Neutrophil (primary cell): ENCODE results near the gene KYAT1.
"Not testable (repeated sequence)": the region's sequence is repeated elsewhere in the genome, so short reads cannot be mapped to it uniquely, and the experiment has no call there.

Experiments
- H3K27ac ChIP-seq: fragments of 200-600 bp; sonication (generic); 2 replicates; pipeline ENCODE4 v1.5.1; 2016; ENCODE audit warnings: mild to moderate bottlenecking, moderate library complexity
- H3K27me3 ChIP-seq: fragments of 200-600 bp; sonication (generic); 2 replicates; pipeline ENCODE4 v1.6.0; 2016; ENCODE audit warnings: mild to moderate bottlenecking
- H3K36me3 ChIP-seq: fragments of 200-600 bp; sonication (generic); 2 replicates; pipeline ENCODE4 v1.5.1; 2017
- H3K4me1 ChIP-seq, 2 experiments: fragments of 200-600 bp in 1 of 2; sonication (generic) in 1 of 2; 1 replicate in 1 of 2; 2 replicates in 1 of 2; pipeline versions ENCODE4 v1.5.1 to v1.6.1; 2013 to 2016; ENCODE audit warnings: low read depth in 1 of 2, low read length in 1 of 2, mild to moderate bottlenecking in 1 of 2, moderate library complexity in 1 of 2; ENCODE audit not compliant: control insufficient read depth in 1 of 2, insufficient read depth in 1 of 2
- H3K4me3 ChIP-seq, 2 experiments: fragments of 200-600 bp in 1 of 2; sonication (generic) in 1 of 2; 1 replicate in 1 of 2; 2 replicates in 1 of 2; pipeline ENCODE4 v1.5.1; 2013 to 2016; ENCODE audit warnings: low read depth in 1 of 2, low read length in 1 of 2, mild to moderate bottlenecking in 1 of 2, moderate library complexity in 1 of 2
- H3K9me3 ChIP-seq: fragments of 200-600 bp; sonication (generic); 2 replicates; pipeline ENCODE4 v1.5.1; 2016
- TF ChIP-seq, protein P1 (sequence below): fragments of 200-600 bp; sonication (generic); IDR thresholded peaks from 2 replicates; pipeline ENCODE4 v1.5.1; 2016; ENCODE audit warnings: antibody characterized with exemption

The KYAT1 gene

DNA sequence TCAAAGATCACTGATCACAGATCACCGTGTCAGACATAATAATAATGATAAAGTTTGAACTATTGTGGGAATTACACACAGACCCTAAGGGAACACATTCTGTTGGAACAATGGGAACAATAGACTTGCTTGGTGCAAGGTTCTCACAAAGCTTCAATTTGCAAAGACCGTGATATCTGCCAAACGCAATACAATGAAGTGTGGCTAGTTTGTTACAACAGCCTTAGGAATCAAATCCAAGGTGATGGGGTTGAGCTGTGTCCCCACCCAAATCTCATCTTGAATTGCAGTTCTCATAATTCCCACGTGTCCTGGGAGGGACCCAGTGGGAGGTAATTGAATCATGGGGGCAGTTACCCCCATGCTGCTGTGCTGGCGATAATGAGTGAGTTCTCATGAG is 20.8 kb downstream of the KYAT1 start:
- TF ChIP-seq, protein P1, sequence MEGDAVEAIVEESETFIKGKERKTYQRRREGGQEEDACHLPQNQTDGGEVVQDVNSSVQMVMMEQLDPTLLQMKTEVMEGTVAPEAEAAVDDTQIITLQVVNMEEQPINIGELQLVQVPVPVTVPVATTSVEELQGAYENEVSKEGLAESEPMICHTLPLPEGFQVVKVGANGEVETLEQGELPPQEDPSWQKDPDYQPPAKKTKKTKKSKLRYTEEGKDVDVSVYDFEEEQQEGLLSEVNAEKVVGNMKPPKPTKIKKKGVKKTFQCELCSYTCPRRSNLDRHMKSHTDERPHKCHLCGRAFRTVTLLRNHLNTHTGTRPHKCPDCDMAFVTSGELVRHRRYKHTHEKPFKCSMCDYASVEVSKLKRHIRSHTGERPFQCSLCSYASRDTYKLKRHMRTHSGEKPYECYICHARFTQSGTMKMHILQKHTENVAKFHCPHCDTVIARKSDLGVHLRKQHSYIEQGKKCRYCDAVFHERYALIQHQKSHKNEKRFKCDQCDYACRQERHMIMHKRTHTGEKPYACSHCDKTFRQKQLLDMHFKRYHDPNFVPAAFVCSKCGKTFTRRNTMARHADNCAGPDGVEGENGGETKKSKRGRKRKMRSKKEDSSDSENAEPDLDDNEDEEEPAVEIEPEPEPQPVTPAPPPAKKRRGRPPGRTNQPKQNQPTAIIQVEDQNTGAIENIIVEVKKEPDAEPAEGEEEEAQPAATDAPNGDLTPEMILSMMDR, result no peak
- Histone ChIP-seq H3K9me3 (no peaks in the 10 kb centered on the region), H3K36me3 (no peaks in the 10 kb centered on the region), H3K4me1 (no peaks in the 10 kb centered on the region), H3K4me3 (no peak overlapping the region), H3K27ac (no peak overlapping the region), H3K27me3 (no peaks in the 10 kb centered on the region)

- not testable (repeated sequence) for H3K9me3 ChIP-seq, H3K36me3 ChIP-seq, H3K4me1 ChIP-seq, H3K27ac ChIP-seq, H3K4me3 ChIP-seq, H3K27me3 ChIP-seq
Observed at GRCh38 chr9:128858476-128858875, 23.3 kb downstream of the KYAT1 start.

GRCh38 chr9:128854454-128854853 is 27.3 kb downstream of the KYAT1 start:
- H3K27me3 ChIP-seq, H3K9me3 ChIP-seq, H3K4me3 ChIP-seq, H3K27ac ChIP-seq, H3K36me3 ChIP-seq, H3K4me1 ChIP-seq: not testable (repeated sequence)

DNA sequence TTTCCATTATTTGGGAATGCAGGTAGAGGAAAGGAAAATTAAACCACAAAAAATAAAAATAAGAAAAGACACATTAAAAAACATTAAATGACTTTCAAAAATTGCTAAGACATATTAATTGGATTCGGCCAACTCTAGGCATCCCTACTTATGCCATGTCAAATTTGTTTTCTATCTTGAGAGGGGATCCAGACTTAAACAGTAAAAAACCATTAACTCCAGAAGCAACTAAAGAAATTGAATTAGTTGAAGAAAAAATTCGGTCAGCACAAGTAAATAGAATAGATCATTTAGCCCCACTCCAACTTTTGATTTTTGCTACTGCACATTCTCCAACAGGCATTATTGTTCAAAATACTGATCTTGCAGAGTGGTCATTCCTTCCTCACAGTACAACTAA is 29.1 kb downstream of the KYAT1 start:
- not testable (repeated sequence) for H3K9me3 ChIP-seq, H3K36me3 ChIP-seq, H3K4me1 ChIP-seq, H3K27ac ChIP-seq, H3K27me3 ChIP-seq, H3K4me3 ChIP-seq

DNA sequence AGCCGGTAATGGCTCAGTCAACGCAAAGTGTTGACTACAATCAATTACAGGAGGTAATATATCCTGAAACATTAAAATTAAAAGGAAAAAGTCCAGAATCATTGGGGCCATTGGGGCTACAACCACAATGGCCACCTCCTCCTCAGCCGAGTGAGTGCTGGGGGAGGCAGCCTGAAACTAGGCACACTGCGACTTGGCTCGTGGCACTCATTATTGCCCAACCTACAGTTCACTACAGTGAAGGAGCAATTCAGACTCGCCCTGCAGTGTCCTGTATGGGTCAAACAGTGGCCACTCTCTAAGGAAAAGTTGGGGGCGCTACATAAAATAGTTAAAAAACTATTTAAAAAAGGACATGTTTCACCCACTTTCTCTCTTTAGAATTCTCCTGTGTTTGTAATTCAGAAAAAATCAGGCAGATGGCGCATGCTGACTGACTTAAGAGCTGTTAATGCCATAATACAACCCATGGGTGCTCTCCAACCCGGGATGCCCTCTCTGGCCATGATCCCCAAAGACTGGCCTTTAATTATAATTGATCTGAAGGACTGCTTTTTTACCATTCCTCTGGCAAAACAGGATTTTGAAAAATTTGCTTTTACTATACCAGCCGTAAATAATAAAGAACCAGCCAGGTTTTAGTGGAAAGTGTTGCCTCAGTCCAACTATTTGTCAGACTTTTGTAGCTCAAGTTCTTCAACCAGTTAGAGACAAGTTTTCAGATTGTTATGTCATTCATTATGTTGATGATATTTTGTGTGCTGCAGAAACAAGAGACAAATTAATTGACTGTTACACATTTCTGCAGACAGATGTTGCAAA is 29.8 kb downstream of the KYAT1 start:
- H3K4me1 ChIP-seq, H3K27me3 ChIP-seq, H3K4me3 ChIP-seq, H3K9me3 ChIP-seq, H3K36me3 ChIP-seq, H3K27ac ChIP-seq: not testable (repeated sequence)

- not testable (repeated sequence) for H3K4me1 ChIP-seq, H3K36me3 ChIP-seq, H3K27me3 ChIP-seq, H3K9me3 ChIP-seq, H3K27ac ChIP-seq, H3K4me3 ChIP-seq
Observed at GRCh38 chr9:128851024-128851423, 30.7 kb downstream of the KYAT1 start.

GRCh38 chr9:128847803-128848202 is 33.9 kb downstream of the KYAT1 start:
- no peaks in the 10 kb centered on the region for H3K27me3 ChIP-seq
- H3K27ac ChIP-seq, result no peak overlapping the region
- H3K4me3 ChIP-seq, result no peak overlapping the region
- H3K9me3 ChIP-seq, result no peaks in the 10 kb centered on the region
- H3K4me1 ChIP-seq, result no peaks in the 10 kb centered on the region
- peaks cover under 1% of the 10 kb centered on the region for H3K36me3 ChIP-seq
- TF ChIP-seq, protein P1, result no peak

DNA sequence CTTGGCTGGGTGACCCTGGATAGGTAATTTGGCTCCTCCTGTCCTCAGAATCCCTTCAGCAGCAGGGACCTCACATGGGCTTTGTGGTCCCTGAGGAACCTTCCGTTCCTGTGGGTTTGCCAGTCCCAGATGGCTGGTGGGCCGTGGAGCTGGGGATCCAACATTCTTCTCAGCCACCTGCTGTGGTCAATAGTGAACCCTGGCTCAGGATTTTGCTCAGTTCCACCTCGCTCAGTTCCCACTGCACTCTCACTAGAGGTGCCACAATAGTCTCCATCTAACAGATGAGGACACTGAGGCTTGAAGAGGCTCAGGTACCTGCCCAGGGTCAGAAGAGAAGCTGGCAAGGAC is 35.1 kb downstream of the KYAT1 start:
- Histone ChIP-seq H3K9me3 (no peaks in the 10 kb centered on the region), H3K27me3 (no peaks in the 10 kb centered on the region), H3K27ac (no peak overlapping the region), H3K36me3 (peaks cover 8% of the 10 kb centered on the region), H3K4me3 (no peak overlapping the region), H3K4me1 (no peaks in the 10 kb centered on the region)
- TF ChIP-seq, protein P1, result no peak
